Measurements from ENCODE around the gene CTPS2. TPM values are rescaled to one million over a fixed set of nuclear protein-coding genes. Genes with fewer than 3 reads are reported as not detected.
A peak's percentile ranks its signal among the peaks of the same experiment; 100 is the strongest.
"Not testable (repeated sequence)": the region's sequence is repeated elsewhere in the genome, so short reads cannot be mapped to it uniquely, and the experiment has no call there.

Gene CTPS2
- polyA plus RNA-seq, 2 donors, result 3.7 to 8.0 TPM

GRCh38 chrX:16619024-16619423 is 93.4 kb downstream of the CTPS2 start:
- H3K27ac ChIP-seq (ENCODE audit: low read depth in 2 of 2, low read length in 1 of 2), result no peak overlapping the region
- H3K4me1 ChIP-seq (ENCODE audit: control insufficient read depth in 2 of 2, insufficient read depth in 2 of 2, low read length in 1 of 2), result no peaks in the 10 kb centered on the region
- H3K27me3 ChIP-seq (ENCODE audit: control insufficient read depth in 1 of 2, insufficient read depth in 2 of 2, low read length in 2 of 2), result peaks cover 0 to 5% of the 10 kb centered on the region in 2 donors
- 87 to 91% methylated on average over 2 of the region's 2 CpGs for WGBS, 2 donors
- H3K36me3 ChIP-seq (ENCODE audit: control insufficient read depth in 2 of 2, insufficient read depth in 2 of 2, low read length in 1 of 2), result no peaks in the 10 kb centered on the region
- H3K4me3 ChIP-seq (ENCODE audit: low read depth in 1 of 2, low read length in 2 of 2), result no peak overlapping the region
- H3K9me3 ChIP-seq (ENCODE audit: control insufficient read depth in 2 of 2, insufficient read depth in 1 of 2, low read depth in 1 of 2, low read length in 1 of 2), result peaks cover 0 to 3% of the 10 kb centered on the region in 2 donors

DNA sequence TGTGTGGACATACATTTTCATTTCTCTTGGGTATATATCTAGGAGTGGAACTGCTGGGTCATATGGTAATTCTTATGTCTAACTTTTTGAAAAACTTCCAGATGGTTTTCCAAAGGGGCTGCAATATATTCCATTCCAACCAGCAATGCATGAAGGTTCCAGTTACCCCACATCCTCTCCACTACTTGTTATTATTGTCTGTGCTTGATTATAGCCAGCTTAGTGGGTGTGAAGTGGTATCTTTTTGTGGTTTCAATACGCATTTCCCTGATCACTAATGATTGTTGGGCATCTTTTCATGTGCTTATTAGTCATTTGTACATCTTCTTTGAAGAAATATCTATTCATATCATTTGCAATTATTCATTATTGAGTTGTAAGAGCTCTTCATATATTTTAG is 94.0 kb downstream of the CTPS2 start:
- Histone ChIP-seq H3K27ac (ENCODE audit: low read depth in 2 of 2, low read length in 1 of 2) (no peak overlapping the region), H3K27me3 (ENCODE audit: control insufficient read depth in 1 of 2, insufficient read depth in 2 of 2, low read length in 2 of 2) (peaks cover 0 to 5% of the 10 kb centered on the region in 2 donors), H3K9me3 (ENCODE audit: control insufficient read depth in 2 of 2, insufficient read depth in 1 of 2, low read depth in 1 of 2, low read length in 1 of 2) (peaks cover 0 to 3% of the 10 kb centered on the region in 2 donors), H3K4me3 (ENCODE audit: low read depth in 1 of 2, low read length in 2 of 2) (no peak overlapping the region), H3K36me3 (ENCODE audit: control insufficient read depth in 2 of 2, insufficient read depth in 2 of 2, low read length in 1 of 2) (no peaks in the 10 kb centered on the region), H3K4me1 (ENCODE audit: control insufficient read depth in 2 of 2, insufficient read depth in 2 of 2, low read length in 1 of 2) (no peaks in the 10 kb centered on the region)
- WGBS, 2 donors, result 94% methylated on average over 1 of the region's 1 CpG

DNA sequence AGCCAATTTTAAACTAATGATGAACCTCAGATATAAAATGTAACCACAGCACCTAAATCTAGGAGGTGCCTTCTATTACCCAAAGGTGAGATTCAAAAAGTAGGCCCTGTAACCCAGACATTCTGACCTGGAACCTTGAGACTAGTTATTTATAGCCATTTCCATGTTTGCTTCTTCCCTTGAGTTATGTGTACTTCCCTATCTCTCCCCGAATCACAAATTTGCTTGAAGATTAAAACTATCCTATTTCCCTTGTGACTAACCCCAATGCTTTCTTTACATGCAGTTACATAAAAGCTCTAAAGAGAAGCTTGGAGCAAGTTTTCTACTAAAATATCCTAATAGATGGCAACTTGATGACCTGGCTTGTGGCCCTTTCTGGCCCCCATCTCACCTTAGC is 95.1 kb downstream of the CTPS2 start:
- Histone ChIP-seq H3K4me1 (ENCODE audit: control insufficient read depth in 2 of 2, insufficient read depth in 2 of 2, low read length in 1 of 2) (no peaks in the 10 kb centered on the region), H3K4me3 (ENCODE audit: low read depth in 1 of 2, low read length in 2 of 2) (no peak overlapping the region), H3K9me3 (ENCODE audit: control insufficient read depth in 2 of 2, insufficient read depth in 1 of 2, low read depth in 1 of 2, low read length in 1 of 2) (peaks cover 0 to 3% of the 10 kb centered on the region in 2 donors), H3K27ac (ENCODE audit: low read depth in 2 of 2, low read length in 1 of 2) (no peak overlapping the region), H3K27me3 (ENCODE audit: control insufficient read depth in 1 of 2, insufficient read depth in 2 of 2, low read length in 2 of 2) (peaks cover 0 to 5% of the 10 kb centered on the region in 2 donors), H3K36me3 (ENCODE audit: control insufficient read depth in 2 of 2, insufficient read depth in 2 of 2, low read length in 1 of 2) (no peaks in the 10 kb centered on the region)
- 77 to 95% methylated on average over 1 of the region's 1 CpG for WGBS, 2 donors

DNA sequence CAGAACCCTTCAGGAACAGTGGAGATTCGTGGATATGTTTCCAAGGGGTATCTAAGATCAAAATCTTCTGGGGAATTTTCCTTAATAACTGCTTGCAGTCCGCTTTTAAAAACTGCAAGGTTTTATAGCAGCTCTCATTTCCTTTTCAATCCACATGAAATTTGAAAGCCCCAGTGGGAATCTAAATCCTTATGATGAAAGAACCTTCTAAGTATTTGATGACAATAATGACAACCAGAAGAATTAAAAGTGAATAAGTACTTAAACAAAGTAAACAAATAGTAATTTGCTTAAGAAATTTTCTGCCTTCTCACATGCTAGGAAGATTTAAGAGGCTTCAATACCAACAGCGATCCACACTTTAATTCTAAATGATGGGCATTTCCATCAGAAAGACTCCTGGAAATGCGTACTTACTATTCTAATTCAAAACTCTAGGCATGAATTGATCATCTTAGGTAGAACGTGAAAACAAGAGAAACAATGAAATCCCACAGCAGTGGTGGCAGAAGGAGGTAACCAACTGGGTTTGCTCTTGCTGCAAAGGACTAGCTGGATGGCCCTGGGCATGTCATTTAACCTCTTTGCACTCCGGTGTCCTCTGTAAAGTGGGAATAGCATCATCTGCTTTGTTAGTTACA is 100.1 kb downstream of the CTPS2 start:
- H3K27me3 ChIP-seq (ENCODE audit: control insufficient read depth in 1 of 2, insufficient read depth in 2 of 2, low read length in 2 of 2), result no peaks in the 10 kb centered on the region
- no peaks in the 10 kb centered on the region for H3K4me1 ChIP-seq (ENCODE audit: control insufficient read depth in 2 of 2, insufficient read depth in 2 of 2, low read length in 1 of 2)
- no peak overlapping the region for H3K27ac ChIP-seq (ENCODE audit: low read depth in 2 of 2, low read length in 1 of 2)
- H3K4me3 ChIP-seq (ENCODE audit: low read depth in 1 of 2, low read length in 2 of 2), result no peak overlapping the region
- H3K9me3 ChIP-seq (ENCODE audit: control insufficient read depth in 2 of 2, insufficient read depth in 1 of 2, low read depth in 1 of 2, low read length in 1 of 2), result no peaks in the 10 kb centered on the region
- no peaks in the 10 kb centered on the region for H3K36me3 ChIP-seq (ENCODE audit: control insufficient read depth in 2 of 2, insufficient read depth in 2 of 2, low read length in 1 of 2)
- WGBS, 2 donors, result 71 to 87% methylated on average over 6 of the region's 6 CpGs

GRCh38 chrX:16610654-16611053 is 101.8 kb downstream of the CTPS2 start:
- not testable (repeated sequence) for H3K4me1 ChIP-seq (ENCODE audit: control insufficient read depth in 2 of 2, insufficient read depth in 2 of 2, low read length in 1 of 2); H3K9me3 ChIP-seq (ENCODE audit: control insufficient read depth in 2 of 2, insufficient read depth in 1 of 2, low read depth in 1 of 2, low read length in 1 of 2); H3K27ac ChIP-seq (ENCODE audit: low read depth in 2 of 2, low read length in 1 of 2); H3K27me3 ChIP-seq (ENCODE audit: control insufficient read depth in 1 of 2, insufficient read depth in 2 of 2, low read length in 2 of 2); H3K36me3 ChIP-seq (ENCODE audit: control insufficient read depth in 2 of 2, insufficient read depth in 2 of 2, low read length in 1 of 2); H3K4me3 ChIP-seq (ENCODE audit: low read depth in 1 of 2, low read length in 2 of 2)
- 85 to 95% methylated on average over 3 of the region's 3 CpGs for WGBS, 2 donors

- Histone ChIP-seq H3K36me3 (ENCODE audit: control insufficient read depth in 2 of 2, insufficient read depth in 2 of 2, low read length in 1 of 2) (no peaks in the 10 kb centered on the region), H3K27ac (ENCODE audit: low read depth in 2 of 2, low read length in 1 of 2) (no peak overlapping the region), H3K4me3 (ENCODE audit: low read depth in 1 of 2, low read length in 2 of 2) (no peak overlapping the region), H3K9me3 (ENCODE audit: control insufficient read depth in 2 of 2, insufficient read depth in 1 of 2, low read depth in 1 of 2, low read length in 1 of 2) (no peaks in the 10 kb centered on the region), H3K4me1 (ENCODE audit: control insufficient read depth in 2 of 2, insufficient read depth in 2 of 2, low read length in 1 of 2) (no peaks in the 10 kb centered on the region), H3K27me3 (ENCODE audit: control insufficient read depth in 1 of 2, insufficient read depth in 2 of 2, low read length in 2 of 2) (no peaks in the 10 kb centered on the region)
- 56 to 61% methylated on average over 1 of the region's 1 CpG for WGBS, 2 donors
Observed at GRCh38 chrX:16610121-16610621, 102.3 kb downstream of the CTPS2 start.

DNA sequence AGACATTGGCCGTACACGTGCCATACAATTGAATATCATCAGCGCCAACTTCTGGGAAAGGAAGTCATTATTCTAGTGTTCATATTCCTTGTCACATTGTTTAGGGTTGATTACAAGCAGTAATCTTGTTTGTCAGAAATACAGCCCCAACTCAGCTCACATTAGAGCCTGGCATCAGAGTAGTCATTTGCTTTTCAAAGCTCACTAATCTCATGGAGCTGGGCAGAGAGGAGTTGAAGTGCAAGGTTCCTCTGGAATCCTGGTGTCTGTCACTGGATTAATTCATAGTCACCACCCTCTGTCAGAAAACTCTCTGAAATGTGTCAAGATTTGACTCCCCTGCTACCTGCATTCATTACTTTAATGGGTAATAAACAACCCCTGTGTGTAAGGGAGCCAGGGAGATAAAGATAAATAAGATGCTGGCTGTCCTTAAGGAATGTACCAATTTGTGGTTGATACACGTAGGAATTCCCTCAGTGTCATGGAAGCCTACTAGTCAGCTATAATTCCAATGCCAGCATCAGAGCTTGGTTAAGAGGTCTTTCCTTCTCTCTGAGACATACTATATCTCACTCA is 106.2 kb downstream of the CTPS2 start:
- Histone ChIP-seq H3K36me3 (ENCODE audit: control insufficient read depth in 2 of 2, insufficient read depth in 2 of 2, low read length in 1 of 2) (no peaks in the 10 kb centered on the region), H3K27ac (ENCODE audit: low read depth in 2 of 2, low read length in 1 of 2) (no peak overlapping the region), H3K4me1 (ENCODE audit: control insufficient read depth in 2 of 2, insufficient read depth in 2 of 2, low read length in 1 of 2) (no peaks in the 10 kb centered on the region), H3K27me3 (ENCODE audit: control insufficient read depth in 1 of 2, insufficient read depth in 2 of 2, low read length in 2 of 2) (no peaks in the 10 kb centered on the region), H3K4me3 (ENCODE audit: low read depth in 1 of 2, low read length in 2 of 2) (no peak overlapping the region), H3K9me3 (ENCODE audit: control insufficient read depth in 2 of 2, insufficient read depth in 1 of 2, low read depth in 1 of 2, low read length in 1 of 2) (no peaks in the 10 kb centered on the region)
- WGBS, 2 donors, result 88% methylated on average over 4 of the region's 4 CpGs

DNA sequence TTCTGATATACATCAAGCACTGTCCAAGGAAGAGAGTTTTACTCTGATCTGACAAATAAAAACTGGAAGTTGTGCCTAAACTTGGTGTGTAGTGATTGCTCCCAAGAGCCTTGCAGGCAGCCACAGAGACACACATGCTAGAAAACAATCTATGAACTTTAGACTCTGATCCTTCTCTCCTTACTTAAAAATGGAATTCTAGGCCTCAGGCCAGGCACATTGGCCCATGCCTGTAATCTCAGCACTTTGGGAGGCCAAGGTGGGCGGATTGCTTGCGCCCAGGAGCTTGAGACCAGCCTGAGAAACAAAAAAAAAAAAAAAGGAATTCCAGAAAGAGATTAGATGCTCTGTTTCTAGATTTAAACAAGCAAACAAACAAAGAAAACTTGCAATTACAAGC is 108.1 kb downstream of the CTPS2 start:
- H3K4me3 ChIP-seq (ENCODE audit: low read depth in 1 of 2, low read length in 2 of 2), result no peak overlapping the region
- 75 to 81% methylated on average over 2 of the region's 2 CpGs for WGBS, 2 donors
- H3K27ac ChIP-seq (ENCODE audit: low read depth in 2 of 2, low read length in 1 of 2), result no peak overlapping the region
- H3K36me3 ChIP-seq (ENCODE audit: control insufficient read depth in 2 of 2, insufficient read depth in 2 of 2, low read length in 1 of 2), result no peaks in the 10 kb centered on the region
- H3K9me3 ChIP-seq (ENCODE audit: control insufficient read depth in 2 of 2, insufficient read depth in 1 of 2, low read depth in 1 of 2, low read length in 1 of 2), result no peaks in the 10 kb centered on the region
- no peaks in the 10 kb centered on the region for H3K27me3 ChIP-seq (ENCODE audit: control insufficient read depth in 1 of 2, insufficient read depth in 2 of 2, low read length in 2 of 2)
- no peaks in the 10 kb centered on the region for H3K4me1 ChIP-seq (ENCODE audit: control insufficient read depth in 2 of 2, insufficient read depth in 2 of 2, low read length in 1 of 2)

- H3K27ac ChIP-seq (ENCODE audit: low read depth in 2 of 2, low read length in 1 of 2), result peak overlapping the region in 1 of 2 donors; percentile 2
- H3K9me3 ChIP-seq (ENCODE audit: control insufficient read depth in 2 of 2, insufficient read depth in 1 of 2, low read depth in 1 of 2, low read length in 1 of 2), result no peaks in the 10 kb centered on the region
- WGBS, 2 donors, result 70 to 71% methylated on average over 4 of the region's 4 CpGs
- H3K27me3 ChIP-seq (ENCODE audit: control insufficient read depth in 1 of 2, insufficient read depth in 2 of 2, low read length in 2 of 2), result no peaks in the 10 kb centered on the region
- H3K36me3 ChIP-seq (ENCODE audit: control insufficient read depth in 2 of 2, insufficient read depth in 2 of 2, low read length in 1 of 2), result no peaks in the 10 kb centered on the region
- no peaks in the 10 kb centered on the region for H3K4me1 ChIP-seq (ENCODE audit: control insufficient read depth in 2 of 2, insufficient read depth in 2 of 2, low read length in 1 of 2)
- no peak overlapping the region for H3K4me3 ChIP-seq (ENCODE audit: low read depth in 1 of 2, low read length in 2 of 2)
Observed at GRCh38 chrX:16603822-16604221, 108.6 kb downstream of the CTPS2 start.

DNA sequence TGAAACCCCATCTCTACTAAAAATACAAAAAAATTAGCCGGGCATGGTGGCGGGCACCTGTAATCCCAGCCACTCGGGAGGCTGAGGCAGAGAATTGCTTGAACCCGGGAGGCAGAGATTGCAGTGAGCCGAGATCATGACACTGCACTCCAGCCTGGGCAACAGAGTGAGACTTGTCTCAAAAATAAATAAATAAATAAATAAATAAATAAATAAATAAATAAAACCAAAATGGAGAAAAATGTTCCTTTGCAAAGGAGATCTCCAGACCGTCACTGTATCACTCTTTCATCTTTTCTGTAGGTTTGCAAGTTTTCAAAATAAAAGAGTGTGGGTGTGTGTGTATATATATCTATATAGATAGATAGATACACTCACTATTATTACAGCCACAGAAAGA is 109.2 kb downstream of the CTPS2 start:
- H3K4me3 ChIP-seq (ENCODE audit: low read depth in 1 of 2, low read length in 2 of 2); H3K9me3 ChIP-seq (ENCODE audit: control insufficient read depth in 2 of 2, insufficient read depth in 1 of 2, low read depth in 1 of 2, low read length in 1 of 2); H3K36me3 ChIP-seq (ENCODE audit: control insufficient read depth in 2 of 2, insufficient read depth in 2 of 2, low read length in 1 of 2); H3K27me3 ChIP-seq (ENCODE audit: control insufficient read depth in 1 of 2, insufficient read depth in 2 of 2, low read length in 2 of 2); H3K4me1 ChIP-seq (ENCODE audit: control insufficient read depth in 2 of 2, insufficient read depth in 2 of 2, low read length in 1 of 2); H3K27ac ChIP-seq (ENCODE audit: low read depth in 2 of 2, low read length in 1 of 2): not testable (repeated sequence)
- 96 to 97% methylated on average over 6 of the region's 6 CpGs for WGBS, 2 donors

Measured in esophagus (tissue), 2 donors.